WTC11 (cell line): ENCODE results near the gene ZNF362. TPM values are rescaled to one million over a fixed set of nuclear protein-coding genes. Genes with fewer than 3 reads are reported as not detected.

Source experiments
- ATAC-seq: fragments of 200-7000 bp; cut with Tn5 transposase; 2 replicates; pipeline ENCODE4 v1.10.0; 2021; ENCODE audit warnings: mild to moderate bottlenecking, moderate library complexity
- CTCF ChIA-PET: fragments of 300-600 bp; sonication (Branson Sonifier 250); formaldehyde crosslinking; loops from one replicate; lab custom pipeline; 2021; ENCODE audit warnings: antibody characterized with exemption; lab: Charles Lee
- POLR2A ChIA-PET: fragments of 350-600 bp; sonication (Branson Sonifier 250); formaldehyde crosslinking; loops from one replicate; lab custom pipeline; 2021; ENCODE audit warnings: antibody characterized with exemption; lab: Charles Lee
- DNase-seq: peaks from one replicate; pipeline ENCODE4 v3.0.0; 2021; ENCODE audit warnings: low spot score
- H3K27ac Mint-ChIP-seq: 2 replicates; pipeline ENCODE4 v1.8.0; 2021; ENCODE audit warnings: mixed read lengths
- H3K27me3 Mint-ChIP-seq: 2 replicates; pipeline ENCODE4 v1.8.0; 2021; ENCODE audit warnings: low read depth, mild to moderate bottlenecking, moderate library complexity, mixed read lengths
- H3K36me3 Mint-ChIP-seq: 2 replicates; pipeline ENCODE4 v1.8.0; 2021; ENCODE audit warnings: mixed read lengths
- H3K4me1 Mint-ChIP-seq: 2 replicates; pipeline ENCODE4 v1.8.0; 2022; ENCODE audit warnings: mixed read lengths
- H3K4me3 Mint-ChIP-seq: 2 replicates; pipeline ENCODE4 v1.8.0; 2021; ENCODE audit warnings: mild to moderate bottlenecking, moderate library complexity, mixed read lengths
- H3K9me3 Mint-ChIP-seq: 2 replicates; pipeline ENCODE4 v1.8.0; 2021; ENCODE audit warnings: mixed read lengths
- ATF3 ChIP-seq: sonication (generic); formaldehyde crosslinking; conservative IDR thresholded peaks from 2 replicates; pipeline ENCODE4 v1.8.1; 2022; ENCODE audit warnings: mild to moderate bottlenecking, missing genetic modification reagents
- E2F5 ChIP-seq: sonication (generic); formaldehyde crosslinking; IDR thresholded peaks from 2 replicates; pipeline ENCODE4 v1.8.1; 2022; ENCODE audit warnings: mild to moderate bottlenecking, moderate library complexity, missing genetic modification reagents
- EMX1 ChIP-seq: fragments of 250-450 bp; sonication (Bioruptor Pico); IDR thresholded peaks from 2 replicates; pipeline ENCODE4 v1.8.0; 2021; ENCODE audit warnings: mild to moderate bottlenecking
- ESRRA ChIP-seq: sonication (generic); formaldehyde crosslinking; IDR thresholded peaks from 2 replicates; pipeline ENCODE4 v1.8.1; 2022; ENCODE audit warnings: mild to moderate bottlenecking, missing genetic modification reagents, borderline replicate concordance
- ETV6 ChIP-seq: sonication (generic); formaldehyde crosslinking; IDR thresholded peaks from 2 replicates; pipeline ENCODE4 v1.8.1; 2022; ENCODE audit warnings: mild to moderate bottlenecking, missing genetic modification reagents
- FOXJ3 ChIP-seq: sonication (generic); formaldehyde crosslinking; IDR thresholded peaks from 2 replicates; pipeline ENCODE4 v1.9.0; 2021; ENCODE audit warnings: missing genetic modification reagents, mild to moderate bottlenecking, borderline replicate concordance
- FOXP1 ChIP-seq: sonication (generic); formaldehyde crosslinking; IDR thresholded peaks from 2 replicates; pipeline ENCODE4 v1.8.0; 2022; ENCODE audit warnings: missing genetic modification reagents, mild to moderate bottlenecking, moderate library complexity, borderline replicate concordance
- JUN ChIP-seq: sonication (generic); formaldehyde crosslinking; IDR thresholded peaks from 2 replicates; pipeline ENCODE4 v1.8.0; 2023; ENCODE audit warnings: mild to moderate bottlenecking, missing genetic modification reagents
- MAX ChIP-seq: sonication (generic); formaldehyde crosslinking; IDR thresholded peaks from 2 replicates; pipeline ENCODE4 v1.8.0; 2022; ENCODE audit warnings: mild to moderate bottlenecking, missing genetic modification reagents
- MYBL2 ChIP-seq: sonication (generic); formaldehyde crosslinking; IDR thresholded peaks from 2 replicates; pipeline ENCODE4 v1.8.1; 2023; ENCODE audit warnings: mild to moderate bottlenecking, moderate library complexity, missing genetic modification reagents
- PRDM15 ChIP-seq: sonication (generic); formaldehyde crosslinking; IDR thresholded peaks from 2 replicates; pipeline ENCODE4 v1.8.0; 2022; ENCODE audit warnings: missing genetic modification reagents
- PRRX2 ChIP-seq: fragments of 250-450 bp; sonication (Bioruptor Pico); IDR thresholded peaks from 2 replicates; pipeline ENCODE4 v1.8.0; 2021; ENCODE audit warnings: mild to moderate bottlenecking
- STAT6 ChIP-seq: sonication (generic); formaldehyde crosslinking; conservative IDR thresholded peaks from 2 replicates; pipeline ENCODE4 v1.8.1; 2023; ENCODE audit warnings: mild to moderate bottlenecking, low read depth, missing genetic modification reagents, moderate library complexity
- TEAD1 ChIP-seq: sonication (generic); formaldehyde crosslinking; IDR thresholded peaks from 2 replicates; pipeline ENCODE4 v1.8.0; 2022; ENCODE audit warnings: mild to moderate bottlenecking, missing genetic modification reagents
- TEAD4 ChIP-seq: sonication (generic); formaldehyde crosslinking; IDR thresholded peaks from 2 replicates; pipeline ENCODE4 v1.8.0; 2022; ENCODE audit warnings: mild to moderate bottlenecking, missing genetic modification reagents
- TP53 ChIP-seq: sonication (generic); formaldehyde crosslinking; IDR thresholded peaks from 2 replicates; pipeline ENCODE4 v1.8.1; 2023; ENCODE audit warnings: mild to moderate bottlenecking, missing genetic modification reagents
- USF2 ChIP-seq: sonication (generic); formaldehyde crosslinking; IDR thresholded peaks from 2 replicates; pipeline ENCODE4 v1.8.1; 2023; ENCODE audit warnings: mild to moderate bottlenecking, missing genetic modification reagents, moderate library complexity
- ZNF416 ChIP-seq: fragments of 250-450 bp; sonication (Bioruptor Pico); IDR thresholded peaks from 2 replicates; pipeline ENCODE4 v1.9.0; 2021; ENCODE audit warnings: mild to moderate bottlenecking, inconsistent platforms
- ZNF423 ChIP-seq: fragments of 250-450 bp; sonication (Bioruptor Pico); IDR thresholded peaks from 2 replicates; pipeline ENCODE4 v2.1.2; 2022; ENCODE audit warnings: mild to moderate bottlenecking, moderate library complexity
- ZNF512 ChIP-seq: sonication (generic); formaldehyde crosslinking; IDR thresholded peaks from 2 replicates; pipeline ENCODE4 v1.8.1; 2022; ENCODE audit warnings: missing genetic modification reagents, borderline replicate concordance
- total RNA-seq: library from RNA; stranded (reverse); gene quantifications from 3 replicates; pipeline ENCODE4 v1.2.3, GENCODE V29; 2021

The ZNF362 gene
- total RNA-seq, 1 experiment from 2014 or later: 24.2 TPM

- Mint-ChIP-seq H3K4me1 (peaks cover 34% of the 10 kb centered on the region), H3K9me3 (no peaks in the 10 kb centered on the region), H3K27ac (no peak overlapping the region), H3K4me3 (no peak overlapping the region), H3K36me3 (no peaks in the 10 kb centered on the region), H3K27me3 (peaks cover 92% of the 10 kb centered on the region)
- ChIA-PET CTCF (no interaction called here), POLR2A (interaction anchor here (0.5 kb wide), 1 partner anchor 950 kb away, joined by 3 read pairs; no protein-coding TSS in a partner anchor)
- TF ChIP-seq TEAD1 (CRISPR knock-in tag) (no peak), STAT6 (no peak), ZNF416 (CRISPR knock-in tag) (no peak), EMX1 (CRISPR knock-in tag) (no peak), E2F5 (no peak), ETV6 (CRISPR knock-in tag) (no peak), FOXP1 (no peak), ESRRA (no peak), ZNF512 (CRISPR knock-in tag) (no peak), TP53 (CRISPR knock-in tag) (no peak), MYBL2 (CRISPR knock-in tag) (no peak), USF2 (no peak), JUN (CRISPR knock-in tag) (no peak), ATF3 (CRISPR knock-in tag) (no peak), MAX (no peak), ZNF423 (CRISPR knock-in tag) (no peak), FOXJ3 (no peak), TEAD4 (no peak), PRDM15 (CRISPR knock-in tag) (no peak), PRRX2 (CRISPR knock-in tag) (no peak)
- DNase-seq: no peak
- ATAC-seq: no peak
These were observed 91.3 kb downstream of the ZNF362 start for GRCh38 chr1:33347650-33347992.
